ENCODE measurements around the gene ESRRG.

GRCh38 chr1:216688127-216688657 lies 35.0 kb downstream of the ESRRG start:
- TF ChIP-seq POLR2A (IDR thresholded peaks at IDR 0.05; ENCODE audit: low read length) = no peak
- TF ChIP-seq GATA1 (IDR thresholded peaks at IDR 0.05; ENCODE audit: low read depth, low read length) = no peak
